Mesendoderm (in vitro differentiated cells): ENCODE results near the gene GSTM3.
"Not testable (repeated sequence)": the region's sequence is repeated elsewhere in the genome, so short reads cannot be mapped to it uniquely, and the experiment has no call there.

Source experiments
- DNase-seq: peaks from one replicate; pipeline ENCODE4 v3.0.0; 2013
- H2AK5ac ChIP-seq: 2 replicates; pipeline ENCODE4 v1.6.1; 2013; ENCODE audit warnings: low read length, inconsistent platforms
- H2BK120ac ChIP-seq: 2 replicates; pipeline ENCODE4 v1.6.1; 2013; ENCODE audit warnings: low read depth, mild to moderate bottlenecking, low read length, moderate library complexity, mixed read lengths
- H2BK15ac ChIP-seq: replicated peaks from 2 replicates; pipeline ENCODE4 v1.6.1; 2013; ENCODE audit warnings: low read depth, mild to moderate bottlenecking, moderate library complexity
- H2BK5ac ChIP-seq: 2 replicates; pipeline ENCODE4 v1.6.1; 2013; ENCODE audit warnings: low read length, inconsistent platforms
- H3K18ac ChIP-seq: 2 replicates; pipeline ENCODE4 v1.6.1; 2013; ENCODE audit warnings: mild to moderate bottlenecking, low read length, mixed read lengths
- H3K23ac ChIP-seq: one replicate; pipeline ENCODE4 v1.6.1; 2013; ENCODE audit warnings: low read length
- H3K27ac ChIP-seq: 2 replicates; pipeline ENCODE4 v1.5.1; 2013; ENCODE audit warnings: low read depth, mild to moderate bottlenecking, inconsistent platforms, low read length, moderate library complexity
- H3K27me3 ChIP-seq: 2 replicates; pipeline ENCODE4 v1.6.1; 2013; ENCODE audit warnings: low read length, control low read depth, mild to moderate bottlenecking, inconsistent platforms; ENCODE audit not compliant: insufficient read depth, poor library complexity
- H3K36me3 ChIP-seq: 2 replicates; pipeline ENCODE4 v1.6.1; 2013; ENCODE audit warnings: low read length, inconsistent platforms; ENCODE audit not compliant: control insufficient read depth, insufficient read depth
- H3K4ac ChIP-seq: one replicate; pipeline ENCODE4 v1.6.1; 2013; ENCODE audit warnings: low read depth, mild to moderate bottlenecking, low read length, moderate library complexity
- H3K4me1 ChIP-seq: 2 replicates; pipeline ENCODE4 v1.6.1; 2013; ENCODE audit warnings: low read depth, low read length, inconsistent platforms; ENCODE audit not compliant: control insufficient read depth
- H3K4me2 ChIP-seq: 2 replicates; pipeline ENCODE4 v1.6.1; 2013; ENCODE audit warnings: low read length
- H3K4me3 ChIP-seq: 2 replicates; pipeline ENCODE4 v1.5.1; 2013; ENCODE audit warnings: mild to moderate bottlenecking, low read length
- H3K56ac ChIP-seq: one replicate; pipeline ENCODE4 v1.6.1; 2013; ENCODE audit warnings: low read length
- H3K79me1 ChIP-seq: 2 replicates; pipeline ENCODE4 v1.6.1; 2013; ENCODE audit warnings: low read length, inconsistent platforms
- H3K79me2 ChIP-seq: 2 replicates; pipeline ENCODE4 v1.6.1; 2013; ENCODE audit warnings: mild to moderate bottlenecking, low read length; ENCODE audit not compliant: control insufficient read depth, insufficient read depth
- H3K9ac ChIP-seq: 2 replicates; pipeline ENCODE4 v1.6.1; 2013; ENCODE audit warnings: low read length, inconsistent platforms
- H4K5ac ChIP-seq: one replicate; pipeline ENCODE4 v1.6.1; 2013; ENCODE audit warnings: low read length
- H4K8ac ChIP-seq: one replicate; pipeline ENCODE4 v1.6.1; 2013; ENCODE audit warnings: low read depth, mild to moderate bottlenecking, control low read depth, low read length, moderate library complexity
- WGBS: extraction: QIAGEN DNeasy Blood & Tissue Kit; methylation state at CpG from one replicate; pipeline ENCODE4 v1.1.7; 2013; ENCODE audit warnings: low lambda C conversion rate, missing lambda C conversion rate; ENCODE audit not compliant: insufficient coverage; ENCODE audit errors: extremely low coverage; 5-methylcytosine and 5-hydroxymethylcytosine counted together

Gene GSTM3

GRCh38 chr1:109687641-109688499, 53.0 kb downstream of the GSTM3 start, which contains the start of gene GSTM1:
TSS of gene GSTM1 (plus strand) at chr1:109687817. CDS start at chr1:109687874, 57 bp downstream.
- Histone ChIP-seq H2BK5ac (no peak within 1 kb of the TSS), H3K56ac (peak within 1 kb of the TSS; percentile 99), H3K23ac (peak within 1 kb of the TSS; percentile 94), H4K8ac (no peak within 1 kb of the TSS), H3K4me1 (no peaks in the 10 kb centered on the region), H3K4ac (no peak within 1 kb of the TSS), H4K5ac (no peak within 1 kb of the TSS), H2BK15ac (no peak within 1 kb of the TSS), H3K18ac (no peak within 1 kb of the TSS), H3K27ac (no peak within 1 kb of the TSS), H3K9ac (peak within 1 kb of the TSS; percentile 93), H3K4me3 (peak within 1 kb of the TSS; percentile 54), H3K79me2 (no peaks in the 10 kb centered on the region), H3K79me1 (no peaks in the 10 kb centered on the region), H2AK5ac (no peak within 1 kb of the TSS), H3K36me3 (no peaks in the 10 kb centered on the region), H3K27me3 (no peaks in the 10 kb centered on the region), H3K4me2 (peak within 1 kb of the TSS; percentile 67), H2BK120ac (no peak within 1 kb of the TSS)
- peak; percentile 91 for DNase-seq
- no CpG with 5 or more reads among the region's 46 CpGs for WGBS

- H2BK5ac ChIP-seq, H3K4ac ChIP-seq, H2BK120ac ChIP-seq, H3K23ac ChIP-seq, H2AK5ac ChIP-seq, H4K5ac ChIP-seq, H3K18ac ChIP-seq, DNase-seq, H4K8ac ChIP-seq, H3K27ac ChIP-seq, H2BK15ac ChIP-seq, H3K36me3 ChIP-seq, H3K4me1 ChIP-seq, H3K27me3 ChIP-seq, H3K79me1 ChIP-seq, H3K79me2 ChIP-seq, H3K4me3 ChIP-seq: not testable (repeated sequence)
- H3K4me2 ChIP-seq = peak overlapping the region; percentile 30
- peak overlapping the region; percentile 87 for H3K56ac ChIP-seq
- WGBS = no CpG with 5 or more reads among the region's 11 CpGs
- H3K9ac ChIP-seq = peak overlapping the region; percentile 77
Measured at GRCh38 chr1:109687109-109687508, 53.7 kb downstream of the GSTM3 start.

GRCh38 chr1:109685890-109686289, 54.9 kb downstream of the GSTM3 start:
- H3K4ac ChIP-seq, H3K79me2 ChIP-seq, H2AK5ac ChIP-seq, H2BK5ac ChIP-seq, H2BK120ac ChIP-seq, H3K56ac ChIP-seq, H3K4me2 ChIP-seq, H3K79me1 ChIP-seq, H3K4me1 ChIP-seq, H2BK15ac ChIP-seq, H3K36me3 ChIP-seq, H4K8ac ChIP-seq, H3K4me3 ChIP-seq, H3K9ac ChIP-seq, H3K27me3 ChIP-seq, H3K27ac ChIP-seq, H3K23ac ChIP-seq, H3K18ac ChIP-seq, H4K5ac ChIP-seq, DNase-seq: not testable (repeated sequence)
- WGBS = no CpG with 5 or more reads among the region's 4 CpGs

GRCh38 chr1:109685399-109685798, 55.4 kb downstream of the GSTM3 start:
- H4K5ac ChIP-seq, H3K79me2 ChIP-seq, H3K23ac ChIP-seq, H2BK5ac ChIP-seq, H4K8ac ChIP-seq, H3K36me3 ChIP-seq, H2AK5ac ChIP-seq, H2BK15ac ChIP-seq, DNase-seq, H2BK120ac ChIP-seq, H3K27ac ChIP-seq, H3K18ac ChIP-seq, H3K4me1 ChIP-seq, H3K79me1 ChIP-seq, H3K9ac ChIP-seq, H3K4me3 ChIP-seq, H3K56ac ChIP-seq, H3K27me3 ChIP-seq, H3K4me2 ChIP-seq, H3K4ac ChIP-seq: not testable (repeated sequence)
- WGBS = no CpG with 5 or more reads among the region's 1 CpG

GRCh38 chr1:109684777-109685176, 56.1 kb downstream of the GSTM3 start:
- H3K4me3 ChIP-seq, H3K23ac ChIP-seq, DNase-seq, H3K4ac ChIP-seq, H3K9ac ChIP-seq, H3K79me1 ChIP-seq, H3K27ac ChIP-seq, H4K8ac ChIP-seq, H3K18ac ChIP-seq, H2BK15ac ChIP-seq, H3K4me1 ChIP-seq, H4K5ac ChIP-seq, H3K79me2 ChIP-seq, H3K4me2 ChIP-seq, H2BK5ac ChIP-seq, H3K27me3 ChIP-seq, H3K36me3 ChIP-seq, H2BK120ac ChIP-seq, H2AK5ac ChIP-seq, H3K56ac ChIP-seq: not testable (repeated sequence)
- WGBS = no CpG with 5 or more reads among the region's 6 CpGs
